HEK293T (cell line): Measurements from ENCODE around the gene PDILT.

Source experiments
- ARNT ChIP-seq: fragments of 450-650 bp; IDR thresholded peaks from 2 replicates; pipeline ENCODE4 v1.6.1; 2017; ENCODE audit warnings: mild to moderate bottlenecking
- ELF4 ChIP-seq: fragments of 450-650 bp; IDR thresholded peaks from 2 replicates; pipeline ENCODE4 v1.6.1; 2017; ENCODE audit warnings: antibody characterized with exemption
- FOXM1 ChIP-seq: fragments of 450-650 bp; IDR thresholded peaks from 2 replicates; pipeline ENCODE4 v1.6.1; 2017; ENCODE audit warnings: mild to moderate bottlenecking, borderline replicate concordance
- HDGF ChIP-seq: fragments of 450-650 bp; IDR thresholded peaks from 2 replicates; pipeline ENCODE4 v1.6.1; 2017; ENCODE audit warnings: antibody characterized with exemption, borderline replicate concordance
- PKNOX1 ChIP-seq: fragments of 450-650 bp; IDR thresholded peaks from 2 replicates; pipeline ENCODE4 v1.6.1; 2016
- SP1 ChIP-seq: fragments of 450-650 bp; IDR thresholded peaks from 2 replicates; pipeline ENCODE4 v1.6.1; 2017
- SUZ12 ChIP-seq: fragments of 450-650 bp; IDR thresholded peaks from 2 replicates; pipeline ENCODE4 v1.6.1; 2016; ENCODE audit warnings: mild to moderate bottlenecking
- TARDBP ChIP-seq: fragments of 450-650 bp; IDR thresholded peaks from 2 replicates; pipeline ENCODE4 v1.6.1; 2016
- ZNF384 ChIP-seq: fragments of 450-650 bp; IDR thresholded peaks from 2 replicates; pipeline ENCODE4 v1.6.1; 2016

- TF ChIP-seq HDGF (no peak), SP1 (no peak), ELF4 (no peak), ARNT (no peak), SUZ12 (no peak), PKNOX1 (no peak), ZNF384 (no peak), FOXM1 (no peak), TARDBP (no peak)
Measured at GRCh38 chr16:20327444-20328041, 77.0 kb downstream of the PDILT start, which contains the start of gene GP2.
